Activated CD4-positive, alpha-beta T cell treated with anti-CD3 and anti-CD28 coated beads for 48 hours (primary cell): ENCODE data around the gene KCNK7.

Source experiments
- DNase-seq: peaks from one replicate; pipeline ENCODE4 v3.0.0-alpha.2; 2020

Gene KCNK7

DNA sequence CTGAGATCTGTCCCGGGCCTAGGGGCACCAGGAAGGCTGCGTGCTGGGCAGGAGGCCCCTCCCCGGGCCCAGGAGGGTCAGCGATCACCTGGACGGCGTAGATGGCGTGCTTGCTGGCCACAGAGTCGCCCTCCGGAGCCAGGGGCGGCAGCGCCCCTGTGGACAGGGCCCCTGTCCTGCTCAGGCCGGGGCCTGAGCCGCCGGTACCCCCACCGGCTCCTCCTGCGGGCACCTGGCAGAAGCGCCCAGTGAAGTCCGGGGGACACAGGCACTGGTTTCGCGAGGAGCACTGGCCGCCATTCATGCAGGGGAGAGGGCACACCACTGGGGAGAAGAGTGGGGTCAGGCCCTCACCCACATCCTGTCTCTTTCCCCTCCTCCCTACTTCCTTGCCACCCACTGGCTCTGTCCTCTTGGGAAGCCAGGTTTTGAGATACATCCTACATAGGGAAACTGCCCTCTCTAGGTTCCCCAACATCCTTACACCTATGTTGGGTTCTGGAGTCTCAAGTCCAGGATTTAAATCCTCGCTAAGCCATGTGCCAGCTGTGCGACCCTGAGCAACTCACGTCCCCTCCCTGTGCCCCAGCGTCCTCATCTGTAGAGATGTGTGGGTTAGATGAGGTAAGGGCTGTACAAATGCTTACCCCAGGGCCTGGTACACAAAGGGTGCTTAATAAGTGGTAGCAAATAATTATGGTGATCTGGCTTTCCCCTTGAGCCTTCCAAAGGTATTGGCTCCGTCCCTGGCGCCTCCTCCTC is 41.4 kb downstream of the KCNK7 start:
- no peak for DNase-seq

DNA sequence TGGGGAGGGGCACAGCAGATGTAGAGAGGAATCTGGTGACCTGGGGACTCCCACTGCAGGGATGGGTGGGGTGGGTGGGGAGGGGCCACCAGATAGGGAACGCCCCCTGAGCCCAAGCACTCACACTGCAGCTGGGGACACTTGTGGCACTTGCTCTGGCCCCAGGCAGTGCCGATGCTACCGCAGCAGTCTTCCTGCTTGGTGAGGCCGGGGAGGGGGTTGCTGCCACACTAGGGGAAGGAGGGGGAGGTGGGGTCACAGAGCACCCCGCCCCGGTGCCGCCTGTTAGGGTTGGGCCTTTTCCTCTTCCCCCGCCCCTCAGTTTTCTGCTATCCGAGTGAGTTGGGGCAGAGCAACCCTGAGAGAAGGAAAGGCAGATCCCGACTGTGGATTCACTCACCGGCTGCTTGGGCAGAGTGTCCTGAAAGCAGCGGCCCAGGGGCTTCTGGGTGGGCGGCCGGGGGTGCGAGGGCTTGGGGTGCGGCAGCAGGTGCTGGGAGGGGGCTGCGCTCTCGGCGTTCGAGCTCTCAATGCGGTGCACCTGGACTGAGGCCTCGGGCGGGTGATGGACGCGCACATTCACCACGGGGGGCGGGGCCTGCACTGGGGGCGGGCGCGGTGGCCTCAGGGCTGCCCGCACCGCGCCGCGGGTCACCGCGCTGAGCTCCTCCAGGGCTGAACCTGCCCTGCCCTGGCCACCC is 42.1 kb downstream of the KCNK7 start:
- DNase-seq = peak; percentile 79

DNA sequence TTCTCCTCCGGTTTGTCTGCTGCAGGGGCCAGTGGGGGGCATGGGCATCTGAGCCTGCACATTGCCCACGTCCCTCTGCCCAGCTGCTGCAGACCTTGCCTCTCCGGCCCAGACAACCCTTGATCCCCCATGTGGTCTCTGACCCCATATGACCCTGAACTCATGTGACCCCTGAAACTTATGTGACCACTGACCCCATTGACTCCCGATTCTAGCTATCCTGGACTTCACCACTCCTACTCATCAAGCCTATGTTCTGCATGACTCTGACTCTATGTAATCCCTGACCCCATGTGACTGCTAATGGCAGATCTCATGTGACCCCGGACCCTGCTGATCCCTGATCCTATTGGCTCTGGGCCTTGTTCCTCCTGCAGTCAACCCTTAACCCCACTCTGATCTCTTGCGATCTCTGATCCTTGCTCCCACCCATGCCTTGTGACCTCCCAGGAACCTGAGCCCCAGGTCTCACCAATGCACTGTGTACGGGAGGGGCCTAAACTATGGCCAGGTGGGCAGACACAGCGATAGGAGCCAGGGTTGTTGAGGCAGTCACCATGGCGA is 43.1 kb downstream of the KCNK7 start:
- DNase-seq = no peak

DNA sequence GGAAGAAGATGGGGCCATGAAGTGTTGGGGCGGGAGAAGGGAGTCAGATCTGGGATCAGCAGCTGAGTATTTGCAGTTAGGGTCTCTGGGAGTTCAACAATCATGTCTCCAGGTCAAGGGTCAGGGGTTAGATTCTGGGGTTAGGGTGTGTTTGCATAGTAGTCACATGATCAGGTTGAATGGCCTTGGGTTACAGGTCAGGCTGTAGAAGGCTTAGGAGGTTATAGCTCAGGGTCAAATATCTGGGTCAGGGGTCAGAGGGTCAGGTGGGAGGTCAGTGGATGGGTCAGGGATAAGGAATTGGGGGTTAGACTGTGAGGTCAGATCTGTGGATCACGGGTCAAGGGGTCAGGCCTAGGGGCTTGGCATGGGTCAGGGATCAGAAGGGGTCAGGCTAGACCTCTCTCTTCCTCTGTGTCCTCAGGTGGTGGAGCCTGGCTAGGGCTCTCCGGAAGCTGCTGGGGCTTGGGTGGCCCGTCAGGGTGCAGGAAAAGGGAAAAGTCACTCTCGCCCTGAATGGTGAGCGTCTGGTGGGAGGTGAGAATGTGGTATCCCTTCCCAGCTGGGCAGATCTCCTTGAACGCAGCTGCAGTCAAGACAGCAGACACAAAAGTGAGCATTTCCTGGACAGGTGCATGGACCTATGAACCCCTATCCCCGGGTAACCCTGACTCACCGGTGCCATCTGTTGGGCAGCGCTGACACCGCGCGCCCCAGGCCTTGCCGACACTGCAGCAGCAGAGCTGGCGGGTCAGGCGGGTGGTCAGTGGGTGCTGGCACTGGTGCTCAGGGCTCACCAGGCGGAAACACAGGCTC is 43.8 kb downstream of the KCNK7 start:
- DNase-seq = peak; percentile 68

DNA sequence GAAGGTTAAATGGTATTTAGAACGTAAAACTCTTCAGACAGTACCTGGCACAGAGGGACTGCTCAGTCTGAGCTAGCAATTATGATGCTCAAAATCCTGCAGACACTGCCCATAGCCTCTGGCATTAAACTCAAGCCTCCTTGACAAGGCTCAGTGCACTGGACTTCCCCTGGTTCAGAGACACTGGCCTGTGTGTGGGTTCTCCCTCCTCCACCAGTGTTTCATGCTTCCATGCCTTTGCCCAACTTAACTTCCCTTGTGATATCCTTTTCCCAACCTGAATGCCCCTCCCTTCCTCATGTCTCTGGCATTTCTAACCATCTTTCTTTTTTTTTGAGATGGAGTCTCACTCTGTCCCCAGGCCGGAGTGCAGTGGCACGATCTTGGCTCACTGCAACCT is 46.5 kb downstream of the KCNK7 start:
- DNase-seq = no peak

DNA sequence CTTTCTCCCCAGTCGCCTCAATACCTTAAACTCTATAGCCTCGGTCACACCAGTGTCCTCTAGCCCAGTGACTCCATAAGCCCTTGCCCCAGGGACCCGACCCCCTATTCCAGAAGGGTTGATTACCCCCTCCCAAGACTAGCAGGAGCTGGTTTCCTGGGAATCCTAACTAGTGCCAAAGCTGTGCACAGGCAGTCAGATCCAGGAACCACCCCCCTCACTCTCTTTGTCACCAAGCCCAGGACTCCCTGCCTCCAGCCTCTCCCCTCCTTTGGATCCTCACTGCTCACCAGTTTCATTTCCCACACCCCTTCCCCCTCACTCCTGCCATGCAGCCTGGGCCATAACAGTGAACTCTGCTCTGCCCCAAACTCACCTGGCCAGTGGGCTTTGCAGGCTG is 47.2 kb downstream of the KCNK7 start:
- DNase-seq = no peak

DNA sequence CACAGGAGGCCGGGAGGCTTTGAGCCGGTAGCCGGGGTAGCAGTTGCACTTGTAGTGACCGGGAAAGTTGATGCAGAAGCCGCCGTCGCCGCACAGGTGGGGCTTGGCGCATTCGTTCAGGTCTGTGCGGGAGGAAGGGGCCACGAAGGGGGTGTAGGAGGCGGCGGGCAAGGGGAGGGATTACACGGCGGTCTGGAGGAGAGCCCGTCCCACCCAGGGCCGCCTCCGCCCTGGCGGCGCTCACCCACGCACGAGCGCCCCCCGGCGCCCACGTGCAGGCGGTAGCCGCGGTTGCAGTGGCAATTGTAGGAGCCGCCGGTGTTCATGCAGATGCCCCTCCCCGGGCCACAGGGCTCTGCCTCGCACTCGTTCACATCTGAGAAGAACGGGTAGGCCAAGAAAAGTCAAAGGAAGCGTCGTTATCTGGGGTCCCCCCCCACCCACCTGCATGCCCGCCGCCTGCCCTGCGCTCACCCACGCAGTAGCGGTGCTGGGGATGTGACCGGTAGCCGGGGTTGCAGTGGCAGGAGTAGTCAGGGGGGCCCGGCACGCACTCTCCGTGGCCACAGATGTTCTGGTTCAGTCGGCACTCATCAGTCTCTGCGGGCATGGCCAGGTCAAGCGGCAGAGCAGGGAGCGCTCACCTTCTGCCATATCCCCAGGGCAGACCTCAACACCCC is 48.0 kb downstream of the KCNK7 start:
- DNase-seq = no peak

DNA sequence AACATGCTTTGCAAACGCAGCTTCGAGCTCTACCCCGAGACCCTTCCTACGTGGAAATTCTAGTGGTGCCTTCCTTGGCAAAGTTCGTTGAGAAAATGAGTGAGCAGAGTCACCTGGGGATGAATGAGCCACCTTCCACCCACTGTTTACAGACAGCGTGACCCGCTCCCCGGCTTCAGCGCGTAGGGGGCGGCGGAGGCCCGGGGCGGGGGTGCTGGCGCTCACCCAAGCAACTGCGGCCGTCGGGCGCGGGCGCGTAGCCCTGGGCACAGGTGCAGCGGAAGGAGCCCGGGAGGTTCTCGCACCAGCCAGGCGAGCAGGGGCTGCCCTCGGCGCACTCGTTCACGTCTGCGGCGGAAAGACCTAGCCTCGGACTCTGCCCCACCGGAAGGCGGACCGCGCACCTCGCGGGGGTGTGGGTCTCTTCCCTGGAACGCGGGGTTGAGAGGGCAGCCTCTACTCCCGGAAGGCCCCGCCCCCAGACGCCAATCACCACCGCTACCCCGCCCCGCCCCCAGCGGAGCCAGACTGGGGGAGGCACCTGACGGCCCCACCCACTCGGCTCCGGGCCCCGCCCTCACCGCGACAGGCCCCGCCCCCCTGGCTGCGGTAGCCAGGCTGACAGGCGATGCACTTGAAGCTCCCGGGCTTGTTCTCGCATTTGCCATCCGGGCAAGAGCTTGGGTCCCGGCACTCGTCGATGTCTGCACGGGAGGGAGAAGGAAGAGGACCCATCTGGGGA is 49.2 kb downstream of the KCNK7 start:
- DNase-seq = peak; percentile 99

DNA sequence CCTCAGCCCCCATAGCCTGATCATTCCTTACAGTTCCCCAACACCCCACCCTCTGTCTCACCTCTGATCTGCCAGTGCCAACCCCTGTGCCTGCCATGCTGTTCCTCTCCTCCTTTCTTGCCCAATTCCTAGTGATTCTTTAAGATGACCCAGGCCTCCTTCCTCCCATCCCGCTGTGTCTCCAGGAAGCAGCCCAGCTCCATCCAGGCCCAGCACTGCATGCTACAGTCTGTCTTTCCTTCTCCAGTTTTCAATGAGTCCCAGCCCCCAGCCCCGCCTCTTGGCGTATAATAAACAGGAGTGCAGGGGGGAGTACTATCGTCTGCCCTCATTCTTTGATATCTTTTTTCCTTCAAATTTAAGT is 49.8 kb downstream of the KCNK7 start:
- no peak for DNase-seq
